Astrocyte (in vitro differentiated cells and primary cell): ENCODE results near the gene PFKL. TPM values are rescaled to one million over a fixed set of nuclear protein-coding genes. Genes with fewer than 3 reads are reported as not detected.
"Not testable (repeated sequence)": the region's sequence is repeated elsewhere in the genome, so short reads cannot be mapped to it uniquely, and the experiment has no call there.

Source experiments
- DNase-seq: peaks from one replicate; pipeline ENCODE4 v3.0.0-alpha.2; 2010; ENCODE audit warnings: low read depth
- FAIRE-seq: peaks from 2 replicates; lab custom pipeline; 2011; peaks lifted over from hg19 to GRCh38; lab: Jason Lieb, UNC
- H2AFZ ChIP-seq: 2 replicates; pipeline ENCODE4 v1.6.0; 2012; ENCODE audit warnings: low read depth, low read length, inconsistent platforms
- H3K27ac ChIP-seq: 2 replicates; pipeline ENCODE4 v1.5.1; 2011; ENCODE audit warnings: low read depth, low read length, inconsistent platforms
- H3K27me3 ChIP-seq: 2 replicates; pipeline ENCODE4 v1.6.0; 2011; ENCODE audit warnings: low read length, inconsistent platforms; ENCODE audit not compliant: insufficient read depth
- H3K36me3 ChIP-seq: 2 replicates; pipeline ENCODE4 v1.5.1; 2011; ENCODE audit warnings: low read length, inconsistent platforms; ENCODE audit not compliant: insufficient read depth
- H3K4me1 ChIP-seq: 2 replicates; pipeline ENCODE4 v1.5.1; 2011; ENCODE audit warnings: low read length, inconsistent platforms; ENCODE audit not compliant: insufficient read depth
- H3K4me2 ChIP-seq: 2 replicates; pipeline ENCODE4 v1.6.0; 2012; ENCODE audit warnings: low read length, inconsistent platforms
- H3K4me3 ChIP-seq: 2 replicates; pipeline ENCODE4 v1.5.1; 2011; ENCODE audit warnings: low read depth, mild to moderate bottlenecking, low read length, inconsistent platforms; ENCODE audit not compliant: insufficient read depth
- H3K79me2 ChIP-seq: 2 replicates; pipeline ENCODE4 v1.6.0; 2012; ENCODE audit warnings: mild to moderate bottlenecking, low read length, inconsistent platforms; ENCODE audit not compliant: insufficient read depth
- H3K9ac ChIP-seq: 2 replicates; pipeline ENCODE4 v1.6.0; 2012; ENCODE audit warnings: mild to moderate bottlenecking, low read length, inconsistent platforms
- H3K9me3 ChIP-seq: 2 replicates; pipeline ENCODE4 v1.5.1; 2012; ENCODE audit warnings: low read depth, mild to moderate bottlenecking, low read length, inconsistent platforms; ENCODE audit not compliant: insufficient read depth
- H4K20me1 ChIP-seq: 2 replicates; pipeline ENCODE4 v1.6.0; 2012; ENCODE audit warnings: low read length, inconsistent platforms; ENCODE audit not compliant: insufficient read depth
- H3K27ac Mint-ChIP-seq: one replicate; pipeline ENCODE4 v1.8.0; 2021; ENCODE audit warnings: mild to moderate bottlenecking, mixed read lengths; ENCODE audit not compliant: unreplicated experiment
- H3K27me3 Mint-ChIP-seq: one replicate; pipeline ENCODE4 v1.8.0; 2021; ENCODE audit warnings: low read depth, mixed read lengths; ENCODE audit not compliant: unreplicated experiment
- H3K36me3 Mint-ChIP-seq: one replicate; pipeline ENCODE4 v1.8.0; 2021; ENCODE audit warnings: low read depth, mixed read lengths; ENCODE audit not compliant: unreplicated experiment
- H3K4me1 Mint-ChIP-seq: one replicate; pipeline ENCODE4 v1.8.0; 2021; ENCODE audit warnings: low read depth, mixed read lengths; ENCODE audit not compliant: unreplicated experiment
- H3K4me3 Mint-ChIP-seq: one replicate; pipeline ENCODE4 v1.8.0; 2021; ENCODE audit warnings: mild to moderate bottlenecking, moderate library complexity, mixed read lengths; ENCODE audit not compliant: unreplicated experiment
- H3K9me3 Mint-ChIP-seq: one replicate; pipeline ENCODE4 v1.8.0; 2021; ENCODE audit warnings: mild to moderate bottlenecking, mixed read lengths; ENCODE audit not compliant: unreplicated experiment
- CTCF ChIP-seq: IDR thresholded peaks from 2 replicates; pipeline ENCODE4 v1.5.1; 2011; ENCODE audit warnings: low read depth, mild to moderate bottlenecking, inconsistent platforms, low read length, moderate library complexity; ENCODE audit not compliant: insufficient read depth
- EZH2 ChIP-seq: IDR thresholded peaks from 2 replicates; pipeline ENCODE4 v1.6.1; 2012; ENCODE audit warnings: mild to moderate bottlenecking, low read length, inconsistent platforms; ENCODE audit not compliant: insufficient read depth
- total RNA-seq: library from RNA; stranded (reverse); gene quantifications from 2 replicates; pipeline ENCODE4 v1.2.1, GENCODE V29; 2021

Gene PFKL
- total RNA-seq, 1 donor from 2014 or later, result 109 TPM

GRCh38 chr21:44359396-44359795 lies 59.5 kb downstream of the PFKL start:
- H4K20me1 ChIP-seq, result no peaks in the 10 kb centered on the region
- no peak overlapping the region for H3K4me3 Mint-ChIP-seq
- H3K4me1 Mint-ChIP-seq, result no peaks in the 10 kb centered on the region
- H3K9me3 ChIP-seq, result no peaks in the 10 kb centered on the region
- H3K4me1 ChIP-seq, result no peaks in the 10 kb centered on the region
- H3K79me2 ChIP-seq, result no peaks in the 10 kb centered on the region
- TF ChIP-seq EZH2 (no peak), CTCF (no peak)
- no peak overlapping the region for H3K27ac ChIP-seq
- no peak overlapping the region for H2AFZ ChIP-seq
- DNase-seq (no peak), FAIRE-seq (no peak)
- H3K9me3 Mint-ChIP-seq, result peaks cover 11% of the 10 kb centered on the region
- H3K27ac Mint-ChIP-seq, result no peak overlapping the region
- H3K27me3 ChIP-seq, result no peaks in the 10 kb centered on the region
- H3K36me3 Mint-ChIP-seq, result no peaks in the 10 kb centered on the region
- no peak overlapping the region for H3K4me3 ChIP-seq
- H3K9ac ChIP-seq, result no peak overlapping the region
- H3K36me3 ChIP-seq, result no peaks in the 10 kb centered on the region
- no peak overlapping the region for H3K4me2 ChIP-seq
- H3K27me3 Mint-ChIP-seq, result peaks cover 34% of the 10 kb centered on the region

- Histone ChIP-seq H3K27me3 (no peaks in the 10 kb centered on the region), H3K36me3 (no peaks in the 10 kb centered on the region), H3K9me3 (no peaks in the 10 kb centered on the region), H3K4me3 (no peak overlapping the region), H3K4me2 (no peak overlapping the region), H2AFZ (no peak overlapping the region), H4K20me1 (no peaks in the 10 kb centered on the region), H3K9ac (no peak overlapping the region), H3K27ac (no peak overlapping the region), H3K79me2 (no peaks in the 10 kb centered on the region), H3K4me1 (no peaks in the 10 kb centered on the region)
- no peaks in the 10 kb centered on the region for H3K36me3 Mint-ChIP-seq
- no peak overlapping the region for H3K4me3 Mint-ChIP-seq
- no peak overlapping the region for H3K27ac Mint-ChIP-seq
- H3K27me3 Mint-ChIP-seq, result peaks cover 29% of the 10 kb centered on the region
- no peak for DNase-seq
- no peak for FAIRE-seq
- peaks cover 11% of the 10 kb centered on the region for H3K9me3 Mint-ChIP-seq
- H3K4me1 Mint-ChIP-seq, result no peaks in the 10 kb centered on the region
- TF ChIP-seq CTCF, result no peak
- no peak for TF ChIP-seq EZH2
Measured at GRCh38 chr21:44360159-44360558, 60.3 kb downstream of the PFKL start.

- not testable (repeated sequence) for H3K27ac ChIP-seq, H3K9me3 ChIP-seq, H3K4me2 ChIP-seq, H3K4me3 Mint-ChIP-seq, H3K4me3 ChIP-seq, H3K4me1 Mint-ChIP-seq, H3K4me1 ChIP-seq, H3K36me3 ChIP-seq, FAIRE-seq, H4K20me1 ChIP-seq, DNase-seq, H3K79me2 ChIP-seq, H2AFZ ChIP-seq, H3K9me3 Mint-ChIP-seq, H3K27ac Mint-ChIP-seq, H3K27me3 ChIP-seq, H3K36me3 Mint-ChIP-seq, H3K9ac ChIP-seq
- H3K27me3 Mint-ChIP-seq, result peaks cover 33% of the 10 kb centered on the region
Measured at GRCh38 chr21:44361903-44362302, 62.0 kb downstream of the PFKL start.
